Ovary (tissue), 9 donors: ENCODE measurements around the gene KRTAP3-1. TPM values are rescaled to one million over a fixed set of nuclear protein-coding genes. Genes with fewer than 3 reads are reported as not detected.
"Not testable (repeated sequence)": the region's sequence is repeated elsewhere in the genome, so short reads cannot be mapped to it uniquely, and the experiment has no call there.

Experiments
- DNase-seq, 5 donors: peaks; one replicate each; pipeline ENCODE4 v3.0.0-alpha.2; 2019 to 2020
- H3K27ac ChIP-seq, 2 donors: fragments of 200-600 bp; one replicate each; pipeline versions ENCODE4 v1.5.1 to v1.8.0; 2019 to 2022
- H3K27me3 ChIP-seq: fragments of 200-600 bp; one replicate; pipeline ENCODE4 v1.8.0; 2022
- H3K36me3 ChIP-seq: fragments of 200-600 bp; sonication (generic); one replicate; pipeline ENCODE4 v1.5.1; 2019
- H3K4me1 ChIP-seq: one replicate; pipeline ENCODE4 v1.8.1; 2013; ENCODE audit warnings: mild to moderate bottlenecking, moderate library complexity; ENCODE audit not compliant: insufficient read depth
- H3K4me3 ChIP-seq: fragments of 200-600 bp; sonication (generic); one replicate; pipeline ENCODE4 v1.5.1; 2017
- H3K9me3 ChIP-seq, 2 donors: fragments of 200-600 bp in 1 of 2; sonication (generic) in 1 of 2; one replicate each; pipeline versions ENCODE4 v1.5.1 to v1.8.1; 2013 to 2019; ENCODE audit warnings: mild to moderate bottlenecking in 1 of 2, moderate library complexity in 1 of 2
- EP300 ChIP-seq: sonication (generic); formaldehyde crosslinking; IDR thresholded peaks from one replicate; pipeline ENCODE4 v1.6.1; 2017; ENCODE audit warnings: antibody characterized with exemption
- POLR2A ChIP-seq: fragments of 450-650 bp; IDR thresholded peaks from one replicate; pipeline ENCODE4 v1.6.1; 2017; ENCODE audit warnings: antibody characterized with exemption, mild to moderate bottlenecking, moderate library complexity
- WGBS, 3 donors: extraction: QIAGEN DNeasy Blood & Tissue Kit in 1 of 3; methylation state at CpG; one replicate each; pipeline versions ENCODE4 v1.1.5 to v1.1.7; 2013 to 2017; 5-methylcytosine and 5-hydroxymethylcytosine counted together
- intact Hi-C, 4 donors: fragments of 100-400 bp; cut with DNase I; formaldehyde crosslinking; loops; one replicate each; pipeline versions ENCODE4 v1.11.0 to v1.15.1; 2022 to 2023
- polyA plus RNA-seq, 2 donors: library from polyadenylated mRNA; stranded (reverse); fragments of 200-250 nt in 1 of 2; fragments of 350-450 nt in 1 of 2; fragmentation: Illumina TruSeq in 1 of 2; extraction: RNeasy Lipid Tissue Mini Kit (QIAGEN cat#74804) in 1 of 2; gene quantifications; one replicate each; pipeline ENCODE4 v1.2.3, GENCODE V29; 2013 to 2014
- total RNA-seq, 7 donors: library from RNA; depleted of rRNA in 2 of 7; stranded (reverse); fragments of >200 nt in 2 of 7; fragmentation: NEBNext Ultra II Directional in 3 of 7; extraction: Animal tissue kit (Norgen Biotek cat#: 25700) in 3 of 7; gene quantifications; one replicate each; pipeline versions ENCODE4 v1.1.0 to v1.2.4, GENCODE V29; 2016 to 2023
- TF ChIP-seq, protein P1 (sequence below), 3 donors: fragments of 450-650 bp in 2 of 3; fragments of 200-600 bp in 1 of 3; IDR thresholded peaks; one replicate each; pipeline versions ENCODE4 v1.5.1 to v1.8.0; 2016 to 2022; ENCODE audit warnings: antibody characterized with exemption in 3 of 3, mild to moderate bottlenecking in 1 of 3
- donor health status: DM: no; HTN: no; CAD: no; lungs with moderate emphysema.
- donor health status: DM: no; HTN: no; CAD: no.
- donor health status: Bipolar disorder and iron deficiency.
- donor health status: DM: yes; HTN: yes; CAD: no.
- donor health status: DM: no; HTN: no; CAD: no.
- donor health status: DM: yes; HTN: yes; CAD: no.

Gene KRTAP3-1
- total and polyA plus RNA-seq, 9 donors, result not detected

- 49 to 52% (median 50%) methylated on average over 4 of the region's 4 CpGs for WGBS, 3 donors
- no peak for DNase-seq
- H3K4me1 ChIP-seq, result no peaks in the 10 kb centered on the region
- no peaks in the 10 kb centered on the region for H3K9me3 ChIP-seq
- H3K36me3 ChIP-seq, result no peaks in the 10 kb centered on the region
- no peak overlapping the region for H3K4me3 ChIP-seq
- no peak for TF ChIP-seq EP300
- TF ChIP-seq, protein P1, sequence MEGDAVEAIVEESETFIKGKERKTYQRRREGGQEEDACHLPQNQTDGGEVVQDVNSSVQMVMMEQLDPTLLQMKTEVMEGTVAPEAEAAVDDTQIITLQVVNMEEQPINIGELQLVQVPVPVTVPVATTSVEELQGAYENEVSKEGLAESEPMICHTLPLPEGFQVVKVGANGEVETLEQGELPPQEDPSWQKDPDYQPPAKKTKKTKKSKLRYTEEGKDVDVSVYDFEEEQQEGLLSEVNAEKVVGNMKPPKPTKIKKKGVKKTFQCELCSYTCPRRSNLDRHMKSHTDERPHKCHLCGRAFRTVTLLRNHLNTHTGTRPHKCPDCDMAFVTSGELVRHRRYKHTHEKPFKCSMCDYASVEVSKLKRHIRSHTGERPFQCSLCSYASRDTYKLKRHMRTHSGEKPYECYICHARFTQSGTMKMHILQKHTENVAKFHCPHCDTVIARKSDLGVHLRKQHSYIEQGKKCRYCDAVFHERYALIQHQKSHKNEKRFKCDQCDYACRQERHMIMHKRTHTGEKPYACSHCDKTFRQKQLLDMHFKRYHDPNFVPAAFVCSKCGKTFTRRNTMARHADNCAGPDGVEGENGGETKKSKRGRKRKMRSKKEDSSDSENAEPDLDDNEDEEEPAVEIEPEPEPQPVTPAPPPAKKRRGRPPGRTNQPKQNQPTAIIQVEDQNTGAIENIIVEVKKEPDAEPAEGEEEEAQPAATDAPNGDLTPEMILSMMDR (IDR thresholded peaks at IDR 0.05), result no peak
- TF ChIP-seq POLR2A, result no peak
- intact Hi-C loops, result loop anchor here in 1 of 4 donors (10.0 kb wide), 1 partner anchor 1969 kb away; no protein-coding TSS in a partner anchor
- no peaks in the 10 kb centered on the region for H3K27me3 ChIP-seq
- H3K27ac ChIP-seq, result no peak overlapping the region
Observed at GRCh38 chr17:41003926-41004325, 5.0 kb downstream of the KRTAP3-1 start.

DNA sequence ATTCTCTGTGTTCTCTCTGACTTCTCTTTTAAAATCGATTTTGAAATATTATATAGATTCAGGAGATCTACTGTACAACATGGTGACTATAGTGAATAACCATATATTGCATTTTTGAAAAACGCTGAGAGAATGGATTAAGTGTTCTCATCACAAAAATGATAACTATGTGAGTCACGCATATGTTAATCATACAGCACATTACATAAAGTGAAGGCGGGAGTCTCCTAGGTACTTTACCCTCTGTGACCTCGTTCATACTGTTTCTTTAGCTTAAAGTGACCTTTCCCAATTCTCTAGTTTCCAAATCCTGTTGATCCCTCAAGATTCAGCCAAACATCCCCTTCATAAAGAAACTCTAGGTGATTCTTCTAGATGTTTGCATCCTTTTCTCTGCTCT lies 6.1 kb downstream of the KRTAP3-1 start:
- no peak overlapping the region for H3K27ac ChIP-seq
- no peaks in the 10 kb centered on the region for H3K4me1 ChIP-seq
- no peak for DNase-seq
- TF ChIP-seq EP300 (no peak), POLR2A (no peak)
- TF ChIP-seq, protein P1 (IDR thresholded peaks at IDR 0.05), result no peak
- H3K27me3 ChIP-seq, result no peaks in the 10 kb centered on the region
- WGBS, 3 donors, result 58 to 61% (median 60%) methylated on average over 5 of the region's 5 CpGs
- intact Hi-C loops, result loop anchor here in 1 of 4 donors (10.0 kb wide), 1 partner anchor 1968 kb away; no protein-coding TSS in a partner anchor
- H3K9me3 ChIP-seq, result no peaks in the 10 kb centered on the region
- H3K4me3 ChIP-seq, result no peak overlapping the region
- no peaks in the 10 kb centered on the region for H3K36me3 ChIP-seq

- no peaks in the 10 kb centered on the region for H3K4me1 ChIP-seq
- H3K9me3 ChIP-seq, result no peaks in the 10 kb centered on the region
- TF ChIP-seq EP300 (no peak), POLR2A (no peak)
- TF ChIP-seq, protein P1 (IDR thresholded peaks at IDR 0.05), result no peak
- intact Hi-C loops, result loop anchor here in 1 of 4 donors (10.0 kb wide), 1 partner anchor 1967 kb away; no protein-coding TSS in a partner anchor
- DNase-seq, result no peak
- H3K27ac ChIP-seq, result no peak overlapping the region
- WGBS, 3 donors, result 85 to 91% (median 86%) methylated on average over 4 of the region's 4 CpGs
- H3K36me3 ChIP-seq, result no peaks in the 10 kb centered on the region
- H3K27me3 ChIP-seq, result no peaks in the 10 kb centered on the region
- no peak overlapping the region for H3K4me3 ChIP-seq
Observed at GRCh38 chr17:41001795-41002194, 7.1 kb downstream of the KRTAP3-1 start.

DNA sequence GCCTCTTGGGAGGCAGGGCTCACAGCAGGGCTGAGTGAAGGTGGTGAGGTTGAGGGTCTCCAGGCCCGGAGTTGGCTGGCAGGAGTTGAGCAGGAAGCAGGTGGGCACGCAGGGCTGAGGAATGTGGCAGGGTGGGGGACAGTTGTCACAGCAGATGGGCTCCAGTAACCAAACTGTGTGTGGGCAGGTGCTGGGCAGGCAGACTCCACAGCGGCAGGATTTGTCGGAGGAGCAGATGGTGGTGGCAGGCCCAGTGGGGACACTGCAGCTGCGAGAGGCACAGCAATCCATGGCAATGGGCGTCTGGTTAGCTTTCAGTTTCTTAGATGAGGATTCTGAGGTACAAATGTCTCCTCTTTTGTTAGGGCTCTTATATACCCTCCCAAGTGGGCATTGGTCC lies 9.4 kb downstream of the KRTAP3-1 start, which contains the start of gene KRTAP3-2:
Gene KRTAP3-2 (minus strand): TSS at position 344 of the 400 bp plus-strand sequence. CDS start 53 bp downstream, at position 291.
- H3K9me3 ChIP-seq, H3K4me1 ChIP-seq, H3K36me3 ChIP-seq, H3K4me3 ChIP-seq, H3K27ac ChIP-seq, intact Hi-C loops, H3K27me3 ChIP-seq, DNase-seq: not testable (repeated sequence)
- 94 to 97% (median 95%) methylated on average over 6 of the region's 6 CpGs for WGBS, 3 donors

DNA sequence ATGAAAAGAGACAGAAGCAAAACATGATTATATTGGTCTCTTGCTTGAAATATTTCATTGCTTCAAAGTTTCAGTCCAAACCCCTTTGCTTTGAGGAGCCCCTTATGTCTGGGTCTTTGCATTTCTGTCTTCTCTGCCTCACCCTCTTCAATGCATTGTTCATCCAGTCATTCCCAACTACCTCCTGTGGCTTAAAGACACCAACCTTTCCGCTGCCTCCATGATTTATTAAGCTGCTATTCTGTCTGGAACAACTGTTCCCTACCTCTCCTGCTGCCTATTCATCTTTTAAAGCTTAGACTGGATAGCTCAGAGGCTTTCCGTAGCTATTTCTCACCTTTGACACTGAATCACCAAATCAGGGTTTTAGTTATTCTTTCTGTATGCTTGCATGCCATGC lies 11.6 kb downstream of the KRTAP3-1 start:
- H3K4me3 ChIP-seq, result no peak overlapping the region
- H3K9me3 ChIP-seq, result no peaks in the 10 kb centered on the region
- DNase-seq, result no peak
- no peaks in the 10 kb centered on the region for H3K36me3 ChIP-seq
- intact Hi-C loops, result no loop called here
- no peaks in the 10 kb centered on the region for H3K27me3 ChIP-seq
- H3K27ac ChIP-seq, result no peak overlapping the region
- TF ChIP-seq, protein P1 (IDR thresholded peaks at IDR 0.05), result no peak
- TF ChIP-seq POLR2A (no peak), EP300 (no peak)
- WGBS, 3 donors, result 31 to 47% (median 43%) methylated on average over 2 of the region's 2 CpGs
- H3K4me1 ChIP-seq, result no peaks in the 10 kb centered on the region
